H1 (cell line): ENCODE data around the gene STK16.

ENCODE experiments used
- ASH2L ChIP-seq: fragments of 200-600, 300-600 bp; sonication (generic); IDR thresholded peaks from one replicate; pipeline ENCODE4 v1.7.1; 2017; ENCODE audit warnings: low read length
- BRCA1 ChIP-seq: IDR thresholded peaks from 2 replicates; pipeline ENCODE4 v1.6.1; 2012; ENCODE audit warnings: low read depth, low read length, improper control_type of control experiment
- CEBPB ChIP-seq: IDR thresholded peaks from 2 replicates; pipeline ENCODE4 v1.6.1; 2012; ENCODE audit warnings: low read depth, low read length
- CHD2 ChIP-seq: IDR thresholded peaks from 2 replicates; pipeline ENCODE4 v1.6.1; 2012; ENCODE audit warnings: low read length, improper control_type of control experiment
- EGR1 ChIP-seq: IDR thresholded peaks from 2 replicates; pipeline ENCODE4 v1.6.1; 2011; ENCODE audit warnings: low read depth, low read length, borderline replicate concordance
- EZH2 ChIP-seq: fragments of 200-600 bp; sonication (generic); IDR thresholded peaks from 2 replicates; pipeline ENCODE4 v1.7.1; 2012; ENCODE audit warnings: low read depth, mild to moderate bottlenecking, moderate library complexity, low read length, inconsistent platforms; ENCODE audit not compliant: severe bottlenecking
- POLR2A ChIP-seq, 2 experiments: IDR thresholded peaks; 1 replicate in 1 of 2; 2 replicates in 1 of 2; pipeline ENCODE4 v1.6.1; 2011; ENCODE audit warnings: low read depth in 2 of 2, low read length in 2 of 2, mild to moderate bottlenecking in 2 of 2; ENCODE audit errors: control extremely low read depth in 1 of 2
- POLR2AphosphoS5 ChIP-seq: IDR thresholded peaks from 2 replicates; pipeline ENCODE4 v1.6.1; 2011; ENCODE audit warnings: low read depth, low read length
- RBBP5 ChIP-seq: IDR thresholded peaks from 2 replicates; pipeline ENCODE4 v1.7.1; 2012; ENCODE audit warnings: low read depth, mild to moderate bottlenecking, inconsistent platforms, low read length, moderate library complexity, borderline replicate concordance
- SIRT6 ChIP-seq: IDR thresholded peaks from one replicate; pipeline ENCODE4 v1.7.1; 2012; ENCODE audit warnings: low read length, inconsistent platforms
- TEAD4 ChIP-seq: IDR thresholded peaks from 2 replicates; pipeline ENCODE4 v1.6.1; 2012; ENCODE audit warnings: low read depth, low read length, inconsistent platforms, mixed read lengths
- TF ChIP-seq, protein P1 (sequence below): IDR thresholded peaks from 2 replicates; pipeline ENCODE4 v1.6.1; 2011; ENCODE audit warnings: low read length, improper control_type of control experiment
- TF ChIP-seq, protein P2 (sequence below), 3 experiments: IDR thresholded peaks; 1 replicate in 2 of 3; 2 replicates in 1 of 3; pipeline versions ENCODE4 v1.5.1 to v1.6.1; 2011; ENCODE audit warnings: low read length in 3 of 3, mild to moderate bottlenecking in 3 of 3, inconsistent platforms in 2 of 3, low read depth in 1 of 3, moderate library complexity in 1 of 3; ENCODE audit not compliant: insufficient read depth in 1 of 3; ENCODE audit errors: control extremely low read depth in 1 of 3

DNA sequence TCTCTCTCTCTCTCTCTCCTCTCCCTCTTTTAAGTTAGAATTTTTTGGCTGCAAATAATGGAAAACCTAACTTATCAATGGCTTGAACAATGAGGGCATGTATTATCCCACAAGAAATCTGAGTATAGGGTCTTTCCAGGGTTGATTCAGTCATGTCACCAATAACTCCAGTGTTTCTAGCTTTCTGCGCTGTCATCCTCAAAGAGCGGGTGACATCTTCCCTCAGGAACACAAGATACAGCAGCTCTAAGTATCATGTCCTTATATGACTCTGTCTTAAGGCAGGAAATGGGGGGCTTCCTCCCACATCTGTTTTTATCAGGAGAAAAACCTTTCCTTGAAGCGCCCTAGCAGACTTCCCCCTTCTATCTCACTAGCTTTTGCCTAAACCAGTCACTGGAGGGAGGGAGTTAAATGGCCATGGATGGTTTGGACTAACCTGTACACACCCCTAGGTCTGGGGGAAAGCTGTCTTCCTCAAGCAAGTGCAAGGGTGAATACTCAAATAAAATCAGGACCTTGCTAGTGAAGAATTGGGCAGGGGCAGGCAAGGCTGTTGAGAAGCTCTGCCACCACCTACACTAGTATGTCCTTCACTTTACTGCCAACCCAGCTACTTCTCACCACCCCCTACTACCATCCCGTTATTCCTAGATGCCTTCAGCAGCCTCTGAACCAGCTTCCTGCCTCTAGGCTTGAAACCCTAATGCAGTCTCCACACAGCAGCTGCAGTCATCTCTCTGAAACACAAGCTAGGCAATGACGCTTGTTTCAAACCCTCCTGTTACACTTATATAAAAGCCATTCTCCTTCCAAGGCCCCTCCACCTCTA is 16.0 kb downstream of the STK16 start:
- TF ChIP-seq, protein P1, sequence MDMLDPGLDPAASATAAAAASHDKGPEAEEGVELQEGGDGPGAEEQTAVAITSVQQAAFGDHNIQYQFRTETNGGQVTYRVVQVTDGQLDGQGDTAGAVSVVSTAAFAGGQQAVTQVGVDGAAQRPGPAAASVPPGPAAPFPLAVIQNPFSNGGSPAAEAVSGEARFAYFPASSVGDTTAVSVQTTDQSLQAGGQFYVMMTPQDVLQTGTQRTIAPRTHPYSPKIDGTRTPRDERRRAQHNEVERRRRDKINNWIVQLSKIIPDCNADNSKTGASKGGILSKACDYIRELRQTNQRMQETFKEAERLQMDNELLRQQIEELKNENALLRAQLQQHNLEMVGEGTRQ: no peak
- TF ChIP-seq CEBPB (no peak), RBBP5 (no peak), POLR2A (IDR thresholded peaks at IDR 0.05; ENCODE audit: control extremely low read depth in 1 of 2, low read depth in 2 of 2, low read length in 2 of 2) (no peak), POLR2AphosphoS5 (no peak), ASH2L (no peak), EGR1 (no peak), CHD2 (no peak), EZH2 (no peak), BRCA1 (no peak), TEAD4 (no peak), SIRT6 (no peak)
- TF ChIP-seq, protein P2, sequence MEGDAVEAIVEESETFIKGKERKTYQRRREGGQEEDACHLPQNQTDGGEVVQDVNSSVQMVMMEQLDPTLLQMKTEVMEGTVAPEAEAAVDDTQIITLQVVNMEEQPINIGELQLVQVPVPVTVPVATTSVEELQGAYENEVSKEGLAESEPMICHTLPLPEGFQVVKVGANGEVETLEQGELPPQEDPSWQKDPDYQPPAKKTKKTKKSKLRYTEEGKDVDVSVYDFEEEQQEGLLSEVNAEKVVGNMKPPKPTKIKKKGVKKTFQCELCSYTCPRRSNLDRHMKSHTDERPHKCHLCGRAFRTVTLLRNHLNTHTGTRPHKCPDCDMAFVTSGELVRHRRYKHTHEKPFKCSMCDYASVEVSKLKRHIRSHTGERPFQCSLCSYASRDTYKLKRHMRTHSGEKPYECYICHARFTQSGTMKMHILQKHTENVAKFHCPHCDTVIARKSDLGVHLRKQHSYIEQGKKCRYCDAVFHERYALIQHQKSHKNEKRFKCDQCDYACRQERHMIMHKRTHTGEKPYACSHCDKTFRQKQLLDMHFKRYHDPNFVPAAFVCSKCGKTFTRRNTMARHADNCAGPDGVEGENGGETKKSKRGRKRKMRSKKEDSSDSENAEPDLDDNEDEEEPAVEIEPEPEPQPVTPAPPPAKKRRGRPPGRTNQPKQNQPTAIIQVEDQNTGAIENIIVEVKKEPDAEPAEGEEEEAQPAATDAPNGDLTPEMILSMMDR (IDR thresholded peaks at IDR 0.05; ENCODE audit: control extremely low read depth in 1 of 3, insufficient read depth in 1 of 3, low read depth in 1 of 3, low read length in 3 of 3): no peak
